ENCODE results near the gene WASHC1.
A peak's percentile ranks its signal among the peaks of the same experiment; 100 is the strongest.
"Not testable (repeated sequence)": the region's sequence is repeated elsewhere in the genome, so short reads cannot be mapped to it uniquely, and the experiment has no call there.

The WASHC1 gene

GRCh38 chr9:14129-14809 is 15.0 kb downstream of the WASHC1 start:
- DNase-seq = not testable (repeated sequence)

- DNase-seq = peak; percentile 72
These were observed 18.1 kb downstream of the WASHC1 start for GRCh38 chr9:11206-11605.

- peak; percentile 6 for DNase-seq
These were observed 18.6 kb downstream of the WASHC1 start for GRCh38 chr9:10653-11053.

- DNase-seq = not testable (repeated sequence)
These were observed 19.0 kb downstream of the WASHC1 start for GRCh38 chr9:10207-10606.

Data from CD4-positive, alpha-beta T cell treated with Interleukin-21 for 1 hour (primary cell).